ENCODE results near the gene ALPG. TPM values are rescaled to one million over a fixed set of nuclear protein-coding genes. Genes with fewer than 3 reads are reported as not detected.

The ALPG gene
- total and polyA plus RNA-seq, 2 donors (not counting 3 experiments of a cell fraction or from before 2014, with no cell fraction given): not detected

- H2AFZ ChIP-seq (ENCODE audit: low read depth, low read length): no peak overlapping the region
- no peaks in the 10 kb centered on the region for H3K36me3 ChIP-seq (ENCODE audit: control insufficient read depth in 2 of 2, extremely low read depth in 1 of 2, insufficient read depth in 2 of 2, low read length in 2 of 2)
- no TSS peak for BruUV-seq (replicated peaks)
- H4K20me1 ChIP-seq (replicated peaks; ENCODE audit: control insufficient read depth, extremely low read depth, insufficient read depth, low read length): no peaks in the 10 kb centered on the region
- no peaks in the 10 kb centered on the region for H3K9me3 ChIP-seq (replicated peaks; ENCODE audit: control insufficient read depth, insufficient read depth, low read length)
- TF ChIP-seq JUN (IDR thresholded peaks at IDR 0.05; ENCODE audit: borderline replicate concordance, insufficient read depth, insufficient read length, low read depth) (no peak), POLR2AphosphoS5 (IDR thresholded peaks at IDR 0.05; ENCODE audit: insufficient read depth, low read depth, low read length) (no peak), POLR2A (IDR thresholded peaks at IDR 0.05; ENCODE audit: low read depth, low read length) (no peak), GATA2 (IDR thresholded peaks at IDR 0.05; ENCODE audit: insufficient read depth, insufficient read length, low read depth, low read length) (no peak), MYC (IDR thresholded peaks at IDR 0.05; ENCODE audit: low read depth, low read length) (no peak), EZH2 (IDR thresholded peaks at IDR 0.05; ENCODE audit: borderline replicate concordance, low read depth, low read length, severe bottlenecking) (no peak), FOS (IDR thresholded peaks at IDR 0.05; ENCODE audit: borderline replicate concordance, insufficient read depth, low read length) (no peak), CTCF (IDR thresholded peaks at IDR 0.05; ENCODE audit: extremely low read depth in 1 of 2, insufficient read depth in 1 of 2, low read depth in 1 of 2, low read length in 2 of 2) (no peak), MAX (IDR thresholded peaks at IDR 0.05; ENCODE audit: insufficient read depth, insufficient read length) (no peak)
- intact Hi-C loops (cut with micrococcal nuclease) (no loop called here), dilution Hi-C loops (cut with MboI; ENCODE audit: extremely low pct_ligation_motif_present, low sequenced_read_pairs) (no loop called here)
- CTCF ChIA-PET: no interaction called here
- no peak overlapping the region for H3K4me2 ChIP-seq (ENCODE audit: insufficient read depth, low read length)
- H3K4me1 ChIP-seq (ENCODE audit: control insufficient read depth, extremely low read depth, insufficient read depth, low read length): no peaks in the 10 kb centered on the region
- no peak overlapping the region for H3K9ac ChIP-seq (replicated peaks; ENCODE audit: extremely low read depth, insufficient read depth, low read length)
- H3K9me1 ChIP-seq (replicated peaks; ENCODE audit: control insufficient read depth, extremely low read depth, insufficient read depth, low read length): no peaks in the 10 kb centered on the region
- peaks cover 2 to 10% of the 10 kb centered on the region in 2 experiments for H3K27me3 ChIP-seq (ENCODE audit: control insufficient read depth in 2 of 2, insufficient read depth in 2 of 2, low read length in 2 of 2)
- DNase-seq (ENCODE audit: low read depth, low spot score): no peak
- H3K79me2 ChIP-seq (ENCODE audit: control insufficient read depth, insufficient read depth, low read length): no peaks in the 10 kb centered on the region
- H3K4me3 ChIP-seq (replicated peaks in 1 of 3; ENCODE audit: insufficient read depth in 1 of 3, low read depth in 1 of 3, low read length in 3 of 3): no peak overlapping the region
- POLR2A ChIA-PET: no interaction called here
- FAIRE-seq: no peak
- no peak overlapping the region for H3K27ac ChIP-seq (ENCODE audit: insufficient read depth, low read depth, low read length)
Observed at GRCh38 chr2:232459419-232460035, 52.9 kb downstream of the ALPG start.

Measured in endothelial cell of umbilical vein (primary cell).